ENCODE measurements around the gene HMX3. TPM values are rescaled to one million over a fixed set of nuclear protein-coding genes. Genes with fewer than 3 reads are reported as not detected.

The HMX3 gene
- total RNA-seq, 1 donor from 2014 or later: not detected

GRCh38 chr10:123134915-123135414 is 805 bp upstream of the HMX3 start:
- H3K36me3 ChIP-seq (ENCODE audit: control insufficient read depth, insufficient read depth, low read length): no peaks in the 10 kb centered on the region
- H3K27me3 ChIP-seq (ENCODE audit: control insufficient read depth, insufficient read depth, low read length): peaks cover 72% of the 10 kb centered on the region
- TF ChIP-seq CTCF (IDR thresholded peaks at IDR 0.05; ENCODE audit: insufficient read depth, low read length, severe bottlenecking): no peak
- DNase-seq (ENCODE audit: low read depth): no peak
- FAIRE-seq: no peak
- H3K4me3 ChIP-seq (ENCODE audit: low read depth, low read length): no peak overlapping the region

GRCh38 chr10:123136221-123136805 is 543 bp downstream of the HMX3 start:
- peaks cover 85% of the 10 kb centered on the region for H3K27me3 ChIP-seq (ENCODE audit: control insufficient read depth, insufficient read depth, low read length)
- H3K36me3 ChIP-seq (ENCODE audit: control insufficient read depth, insufficient read depth, low read length): no peaks in the 10 kb centered on the region
- FAIRE-seq: no peak
- H3K4me3 ChIP-seq (ENCODE audit: low read depth, low read length): no peak overlapping the region
- no peak for DNase-seq (ENCODE audit: low read depth)
- no peak for TF ChIP-seq CTCF (IDR thresholded peaks at IDR 0.05; ENCODE audit: insufficient read depth, low read length, severe bottlenecking)

- TF ChIP-seq CTCF (IDR thresholded peaks at IDR 0.05; ENCODE audit: insufficient read depth, low read length, severe bottlenecking): no peak
- Histone ChIP-seq H3K27me3 (ENCODE audit: control insufficient read depth, insufficient read depth, low read length) (peaks cover 88% of the 10 kb centered on the region), H3K36me3 (ENCODE audit: control insufficient read depth, insufficient read depth, low read length) (no peaks in the 10 kb centered on the region), H3K4me3 (ENCODE audit: low read depth, low read length) (no peak overlapping the region)
- no peak for DNase-seq (ENCODE audit: low read depth)
- FAIRE-seq: no peak
Measured at GRCh38 chr10:123136806-123137642, 1.3 kb downstream of the HMX3 start.

GRCh38 chr10:123139165-123139520 is 3.4 kb downstream of the HMX3 start:
- Histone ChIP-seq H3K4me3 (ENCODE audit: low read depth, low read length) (no peak overlapping the region), H3K27me3 (ENCODE audit: control insufficient read depth, insufficient read depth, low read length) (peaks cover 88% of the 10 kb centered on the region), H3K36me3 (ENCODE audit: control insufficient read depth, insufficient read depth, low read length) (no peaks in the 10 kb centered on the region)
- FAIRE-seq (no peak), DNase-seq (ENCODE audit: low read depth) (no peak)
- no peak for TF ChIP-seq CTCF (IDR thresholded peaks at IDR 0.05; ENCODE audit: insufficient read depth, low read length, severe bottlenecking)

- no peak for FAIRE-seq
- Histone ChIP-seq H3K4me3 (ENCODE audit: low read depth, low read length) (no peak overlapping the region), H3K36me3 (ENCODE audit: control insufficient read depth, insufficient read depth, low read length) (no peaks in the 10 kb centered on the region), H3K27me3 (ENCODE audit: control insufficient read depth, insufficient read depth, low read length) (peaks cover 87% of the 10 kb centered on the region)
- no peak for DNase-seq (ENCODE audit: low read depth)
- no peak for TF ChIP-seq CTCF (IDR thresholded peaks at IDR 0.05; ENCODE audit: insufficient read depth, low read length, severe bottlenecking)
Measured at GRCh38 chr10:123139521-123140163, 3.9 kb downstream of the HMX3 start.
